Measurements from ENCODE around the gene HOXA10.

DNA sequence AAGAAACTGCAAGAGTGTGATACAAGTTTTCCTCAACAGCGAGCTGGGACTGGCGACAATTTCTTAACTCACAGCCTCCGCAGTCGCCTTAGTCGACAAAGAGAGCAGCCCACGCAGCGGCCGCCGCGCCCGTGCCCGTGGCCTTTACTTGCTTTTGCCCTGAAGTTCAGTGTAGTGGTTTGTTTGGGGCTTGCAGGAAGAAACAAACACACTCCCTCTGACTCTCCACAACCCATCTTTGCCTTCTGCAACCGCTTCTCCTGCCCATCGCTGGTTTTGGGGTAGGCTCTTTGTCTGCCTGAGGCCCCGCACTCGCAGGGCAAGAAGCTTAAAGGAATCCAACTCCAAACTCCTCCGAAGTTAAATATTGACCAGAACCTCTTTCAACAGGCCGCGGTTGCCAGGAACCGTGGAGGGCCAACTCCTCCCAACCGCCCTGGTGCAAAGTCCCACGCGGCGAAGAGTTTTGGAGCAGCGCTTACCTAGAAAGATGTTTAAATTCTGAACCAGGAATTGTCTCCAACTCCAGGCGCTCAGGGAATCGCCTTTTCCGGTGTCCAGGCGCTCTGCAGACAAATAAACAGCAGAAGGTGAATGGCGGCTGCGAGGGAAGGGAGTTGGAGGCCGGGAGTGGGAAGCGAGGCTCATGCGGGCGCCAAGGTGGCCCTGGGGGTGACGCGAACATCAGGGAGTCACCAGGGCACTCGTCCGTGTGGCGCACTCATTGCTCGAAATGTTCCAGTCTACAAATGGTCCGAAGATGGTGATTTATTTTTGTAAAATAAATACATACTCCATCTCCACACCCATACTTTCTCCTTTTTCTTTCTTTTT is 51.8 kb downstream of the HOXA10 start:
- TF ChIP-seq, protein P1, sequence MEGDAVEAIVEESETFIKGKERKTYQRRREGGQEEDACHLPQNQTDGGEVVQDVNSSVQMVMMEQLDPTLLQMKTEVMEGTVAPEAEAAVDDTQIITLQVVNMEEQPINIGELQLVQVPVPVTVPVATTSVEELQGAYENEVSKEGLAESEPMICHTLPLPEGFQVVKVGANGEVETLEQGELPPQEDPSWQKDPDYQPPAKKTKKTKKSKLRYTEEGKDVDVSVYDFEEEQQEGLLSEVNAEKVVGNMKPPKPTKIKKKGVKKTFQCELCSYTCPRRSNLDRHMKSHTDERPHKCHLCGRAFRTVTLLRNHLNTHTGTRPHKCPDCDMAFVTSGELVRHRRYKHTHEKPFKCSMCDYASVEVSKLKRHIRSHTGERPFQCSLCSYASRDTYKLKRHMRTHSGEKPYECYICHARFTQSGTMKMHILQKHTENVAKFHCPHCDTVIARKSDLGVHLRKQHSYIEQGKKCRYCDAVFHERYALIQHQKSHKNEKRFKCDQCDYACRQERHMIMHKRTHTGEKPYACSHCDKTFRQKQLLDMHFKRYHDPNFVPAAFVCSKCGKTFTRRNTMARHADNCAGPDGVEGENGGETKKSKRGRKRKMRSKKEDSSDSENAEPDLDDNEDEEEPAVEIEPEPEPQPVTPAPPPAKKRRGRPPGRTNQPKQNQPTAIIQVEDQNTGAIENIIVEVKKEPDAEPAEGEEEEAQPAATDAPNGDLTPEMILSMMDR (IDR thresholded peaks at IDR 0.05 in 2 of 3, conservative IDR thresholded peaks at IDR 0.05 in 1 of 3; ENCODE audit: borderline replicate concordance in 1 of 3, insufficient read depth in 1 of 3, low read depth in 2 of 3, low read length in 2 of 3), result no peak
- TF ChIP-seq RAD21 (IDR thresholded peaks at IDR 0.05; ENCODE audit: low read depth), result no peak
- no peak for TF ChIP-seq POLR2A (IDR thresholded peaks at IDR 0.05; ENCODE audit: borderline replicate concordance, extremely low read depth, insufficient read depth, insufficient read length)
- no peak for TF ChIP-seq YY1 (IDR thresholded peaks at IDR 0.05; ENCODE audit: extremely low read depth, insufficient replicate concordance, low read depth, low read length)
- TF ChIP-seq, protein P2, sequence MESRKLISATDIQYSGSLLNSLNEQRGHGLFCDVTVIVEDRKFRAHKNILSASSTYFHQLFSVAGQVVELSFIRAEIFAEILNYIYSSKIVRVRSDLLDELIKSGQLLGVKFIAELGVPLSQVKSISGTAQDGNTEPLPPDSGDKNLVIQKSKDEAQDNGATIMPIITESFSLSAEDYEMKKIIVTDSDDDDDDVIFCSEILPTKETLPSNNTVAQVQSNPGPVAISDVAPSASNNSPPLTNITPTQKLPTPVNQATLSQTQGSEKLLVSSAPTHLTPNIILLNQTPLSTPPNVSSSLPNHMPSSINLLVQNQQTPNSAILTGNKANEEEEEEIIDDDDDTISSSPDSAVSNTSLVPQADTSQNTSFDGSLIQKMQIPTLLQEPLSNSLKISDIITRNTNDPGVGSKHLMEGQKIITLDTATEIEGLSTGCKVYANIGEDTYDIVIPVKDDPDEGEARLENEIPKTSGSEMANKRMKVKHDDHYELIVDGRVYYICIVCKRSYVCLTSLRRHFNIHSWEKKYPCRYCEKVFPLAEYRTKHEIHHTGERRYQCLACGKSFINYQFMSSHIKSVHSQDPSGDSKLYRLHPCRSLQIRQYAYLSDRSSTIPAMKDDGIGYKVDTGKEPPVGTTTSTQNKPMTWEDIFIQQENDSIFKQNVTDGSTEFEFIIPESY (IDR thresholded peaks at IDR 0.05; ENCODE audit: extremely low read depth, insufficient replicate concordance, low read length), result no peak
- TF ChIP-seq EZH2 (IDR thresholded peaks at IDR 0.05), result no peak
- TF ChIP-seq SP1 (IDR thresholded peaks at IDR 0.05; ENCODE audit: low read depth), result no peak
- TF ChIP-seq EZH2phosphoT487 (IDR thresholded peaks at IDR 0.05; ENCODE audit: borderline replicate concordance), result no peak
- no peak for TF ChIP-seq POLR2AphosphoS5 (IDR thresholded peaks at IDR 0.05; ENCODE audit: low read depth, low read length)
- TF ChIP-seq ZFX (IDR thresholded peaks at IDR 0.05), result no peak
- TF ChIP-seq, protein P3, sequence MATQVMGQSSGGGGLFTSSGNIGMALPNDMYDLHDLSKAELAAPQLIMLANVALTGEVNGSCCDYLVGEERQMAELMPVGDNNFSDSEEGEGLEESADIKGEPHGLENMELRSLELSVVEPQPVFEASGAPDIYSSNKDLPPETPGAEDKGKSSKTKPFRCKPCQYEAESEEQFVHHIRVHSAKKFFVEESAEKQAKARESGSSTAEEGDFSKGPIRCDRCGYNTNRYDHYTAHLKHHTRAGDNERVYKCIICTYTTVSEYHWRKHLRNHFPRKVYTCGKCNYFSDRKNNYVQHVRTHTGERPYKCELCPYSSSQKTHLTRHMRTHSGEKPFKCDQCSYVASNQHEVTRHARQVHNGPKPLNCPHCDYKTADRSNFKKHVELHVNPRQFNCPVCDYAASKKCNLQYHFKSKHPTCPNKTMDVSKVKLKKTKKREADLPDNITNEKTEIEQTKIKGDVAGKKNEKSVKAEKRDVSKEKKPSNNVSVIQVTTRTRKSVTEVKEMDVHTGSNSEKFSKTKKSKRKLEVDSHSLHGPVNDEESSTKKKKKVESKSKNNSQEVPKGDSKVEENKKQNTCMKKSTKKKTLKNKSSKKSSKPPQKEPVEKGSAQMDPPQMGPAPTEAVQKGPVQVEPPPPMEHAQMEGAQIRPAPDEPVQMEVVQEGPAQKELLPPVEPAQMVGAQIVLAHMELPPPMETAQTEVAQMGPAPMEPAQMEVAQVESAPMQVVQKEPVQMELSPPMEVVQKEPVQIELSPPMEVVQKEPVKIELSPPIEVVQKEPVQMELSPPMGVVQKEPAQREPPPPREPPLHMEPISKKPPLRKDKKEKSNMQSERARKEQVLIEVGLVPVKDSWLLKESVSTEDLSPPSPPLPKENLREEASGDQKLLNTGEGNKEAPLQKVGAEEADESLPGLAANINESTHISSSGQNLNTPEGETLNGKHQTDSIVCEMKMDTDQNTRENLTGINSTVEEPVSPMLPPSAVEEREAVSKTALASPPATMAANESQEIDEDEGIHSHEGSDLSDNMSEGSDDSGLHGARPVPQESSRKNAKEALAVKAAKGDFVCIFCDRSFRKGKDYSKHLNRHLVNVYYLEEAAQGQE (IDR thresholded peaks at IDR 0.05; ENCODE audit: low read depth), result no peak
